GM12878 (cell line): Measurements from ENCODE around the gene NUMBL.

Experiments used
- CBX3 ChIP-seq: fragments of 200-600 bp; sonication (generic); IDR thresholded peaks from 2 replicates; pipeline ENCODE4 v1.6.1; 2016; ENCODE audit warnings: low read depth, borderline replicate concordance
- CEBPB ChIP-seq, 2 experiments: fragments of 150-350 bp in 1 of 2; IDR thresholded peaks; 2 replicates each; pipeline ENCODE4 v1.6.1; 2012 to 2014; ENCODE audit warnings: low read depth in 2 of 2, low read length in 2 of 2, borderline replicate concordance in 1 of 2, inconsistent platforms in 1 of 2
- CREB1 ChIP-seq: IDR thresholded peaks from 2 replicates; pipeline ENCODE4 v1.6.1; 2012; ENCODE audit warnings: low read depth, mild to moderate bottlenecking, inconsistent platforms
- LARP7 ChIP-seq: fragments of 450-650 bp; IDR thresholded peaks from 2 replicates; pipeline ENCODE4 v1.6.1; 2017; ENCODE audit warnings: mild to moderate bottlenecking
- MEF2A ChIP-seq: IDR thresholded peaks from 2 replicates; pipeline ENCODE4 v1.6.1; 2011; ENCODE audit warnings: low read depth, mild to moderate bottlenecking, low read length, moderate library complexity; ENCODE audit not compliant: insufficient read depth
- POLR2A ChIP-seq: IDR thresholded peaks from 2 replicates; pipeline ENCODE4 v1.6.1; 2011; ENCODE audit warnings: low read depth, mild to moderate bottlenecking, low read length

DNA sequence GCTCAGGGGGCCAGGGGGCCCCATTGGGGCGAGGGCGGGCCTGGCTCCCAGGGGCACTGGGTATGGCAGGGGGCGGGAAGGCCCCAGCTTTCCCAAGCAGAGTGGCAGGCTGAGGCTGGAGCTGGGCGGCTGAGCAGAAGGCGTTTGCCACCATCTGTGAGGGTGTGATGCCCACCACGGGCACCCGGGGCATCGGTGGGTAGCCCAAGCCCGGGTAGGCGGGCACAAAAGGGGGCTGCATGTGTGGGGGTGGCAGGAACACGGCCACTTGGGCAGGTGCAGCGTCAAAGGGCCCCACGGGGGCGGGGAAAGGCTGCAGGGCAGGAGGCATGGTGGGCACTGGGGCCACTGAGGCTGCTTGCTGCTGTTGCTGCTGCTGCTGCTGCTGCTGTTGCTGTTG lies 22.8 kb downstream of the NUMBL start:
- no peak for TF ChIP-seq LARP7
- TF ChIP-seq POLR2A, result no peak
- no peak for TF ChIP-seq CBX3
- no peak for TF ChIP-seq MEF2A
- TF ChIP-seq CEBPB (IDR thresholded peaks at IDR 0.05; ENCODE audit: borderline replicate concordance in 1 of 2, low read depth in 2 of 2, low read length in 2 of 2), result no peak
- TF ChIP-seq CREB1, result no peak
